SK-N-SH (cell line): Measurements from ENCODE around the gene NRIP3. TPM values are rescaled to one million over a fixed set of nuclear protein-coding genes. Genes with fewer than 3 reads are reported as not detected.

Source experiments
- CTCF ChIA-PET: fragments of 300-600, 350-600 bp; formaldehyde crosslinking; extraction: SDS; loops from one replicate; lab custom pipeline; 2021; lab: Yijun Ruan, JAX
- POLR2A ChIA-PET: fragments of 350-600 bp; sonication (Branson Sonifier 250); formaldehyde crosslinking; extraction: SDS; loops from one replicate; lab custom pipeline; 2020; ENCODE audit warnings: antibody characterized with exemption, inconsistent platforms; lab: Yijun Ruan, JAX
- DNase-seq: peaks from one replicate; pipeline ENCODE4 v3.0.0; 2012
- H2AFZ ChIP-seq: fragments of 200-600 bp; sonication (generic); 2 replicates; pipeline ENCODE4 v1.8.1; 2016; ENCODE audit warnings: antibody characterized with exemption, mild to moderate bottlenecking, low read depth
- H3F3A ChIP-seq: fragments of 200-600 bp; sonication (generic); replicated peaks from 2 replicates; pipeline ENCODE3; 2016; ENCODE audit warnings: antibody characterized with exemption, mild to moderate bottlenecking; ENCODE audit not compliant: insufficient read depth
- H3K27ac ChIP-seq, 2 experiments: fragments of 200-500 bp in 1 of 2; fragments of 200-600 bp in 1 of 2; sonication (Bioruptor generic) in 1 of 2; sonication (generic), shearing (Covaris generic) in 1 of 2; 2 replicates each; pipeline versions ENCODE4 v1.5.1 to v1.6.1; 2014 to 2016; ENCODE audit warnings: low read depth in 2 of 2, inconsistent platforms in 1 of 2, low read length in 1 of 2, mild to moderate bottlenecking in 1 of 2, mixed read lengths in 1 of 2
- H3K27me3 ChIP-seq: fragments of 200-600 bp; sonication (generic), shearing (Covaris generic); 2 replicates; pipeline ENCODE4 v1.6.1; 2016; ENCODE audit warnings: mixed run types; ENCODE audit not compliant: insufficient read depth
- H3K36me3 ChIP-seq, 2 experiments: fragments of 200-500 bp in 1 of 2; fragments of 200-600 bp in 1 of 2; sonication (Bioruptor generic) in 1 of 2; sonication (generic) in 1 of 2; replicated peaks in 1 of 2; 2 replicates each; pipeline versions ENCODE3 to v1.5.1; 2014 to 2016; ENCODE audit warnings: low read length in 1 of 2, mild to moderate bottlenecking in 1 of 2; ENCODE audit not compliant: insufficient read depth in 2 of 2, control insufficient read depth in 1 of 2
- H3K4me1 ChIP-seq, 2 experiments: fragments of 200-500 bp in 1 of 2; fragments of 200-600 bp in 1 of 2; sonication (Bioruptor generic) in 1 of 2; sonication (generic), shearing (Covaris generic) in 1 of 2; 2 replicates each; pipeline versions ENCODE4 v1.5.1 to v1.6.1; 2014 to 2016; ENCODE audit warnings: low read depth in 1 of 2, low read length in 1 of 2, mixed run types in 1 of 2; ENCODE audit not compliant: insufficient read depth in 2 of 2, control insufficient read depth in 1 of 2
- H3K4me2 ChIP-seq: fragments of 200-600 bp; sonication (generic), shearing (Covaris generic); 2 replicates; pipeline ENCODE4 v1.6.1; 2017; ENCODE audit warnings: mixed run types
- H3K4me3 ChIP-seq, 2 experiments: fragments of 200-500 bp in 1 of 2; fragments of 200-600 bp in 1 of 2; sonication (Bioruptor generic) in 1 of 2; sonication (generic), shearing (Covaris generic) in 1 of 2; 2 replicates each; pipeline versions ENCODE4 v1.5.1 to v1.8.1; 2014 to 2016; ENCODE audit warnings: low read depth in 2 of 2, inconsistent platforms in 1 of 2, low read length in 1 of 2, mild to moderate bottlenecking in 1 of 2, mixed read lengths in 1 of 2, moderate library complexity in 1 of 2
- H3K79me2 ChIP-seq: fragments of 200-600 bp; sonication (generic); 2 replicates; pipeline ENCODE4 v1.8.1; 2017; ENCODE audit warnings: mild to moderate bottlenecking; ENCODE audit not compliant: insufficient read depth
- H3K9ac ChIP-seq: fragments of 200-600 bp; sonication (generic); 2 replicates; pipeline ENCODE4 v1.6.1; 2017; ENCODE audit warnings: mixed run types
- H3K9me2 ChIP-seq: fragments of 200-600 bp; sonication (generic); 2 replicates; pipeline ENCODE4 v1.6.1; 2017; ENCODE audit warnings: mixed run types
- H3K9me3 ChIP-seq: fragments of 200-600 bp; sonication (generic); 2 replicates; pipeline ENCODE4 v1.6.1; 2017; ENCODE audit warnings: mixed run types, mild to moderate bottlenecking, moderate library complexity
- H4K20me1 ChIP-seq: fragments of 200-600 bp; sonication (generic); 2 replicates; pipeline ENCODE4 v1.6.1; 2017; ENCODE audit warnings: mild to moderate bottlenecking, mixed run types; ENCODE audit not compliant: insufficient read depth
- CHD2 ChIP-seq: fragments of 150-350 bp; IDR thresholded peaks from 2 replicates; pipeline ENCODE4 v1.6.1; 2018; ENCODE audit warnings: low read length; ENCODE audit not compliant: partially characterized antibody
- ELF1 ChIP-seq: IDR thresholded peaks from 2 replicates; pipeline ENCODE4 v1.4.0; 2012
- EP300 ChIP-seq, 2 experiments: IDR thresholded peaks; 2 replicates each; pipeline versions ENCODE4 v1.4.0 to v1.6.1; 2012; ENCODE audit warnings: borderline replicate concordance in 1 of 2, low read depth in 1 of 2, low read length in 1 of 2
- EZH2phosphoT487 ChIP-seq: fragments of 200-600 bp; sonication (generic); IDR thresholded peaks from 2 replicates; pipeline ENCODE4 v1.6.1; 2017; ENCODE audit warnings: low read depth, mixed run types, mild to moderate bottlenecking, antibody characterized with exemption, moderate library complexity, borderline replicate concordance
- FOSL2 ChIP-seq: IDR thresholded peaks from 2 replicates; pipeline ENCODE4 v1.4.0; 2012; ENCODE audit warnings: low read depth, mild to moderate bottlenecking, moderate library complexity, borderline replicate concordance
- FOXJ3 ChIP-seq: sonication (generic); formaldehyde crosslinking; IDR thresholded peaks from 2 replicates; pipeline ENCODE4 v1.5.1; 2020; ENCODE audit warnings: mild to moderate bottlenecking, missing genetic modification reagents
- FOXM1 ChIP-seq: IDR thresholded peaks from 2 replicates; pipeline ENCODE4 v1.4.0; 2012; ENCODE audit warnings: low read depth, mild to moderate bottlenecking
- MEF2A ChIP-seq: IDR thresholded peaks from 2 replicates; pipeline ENCODE4 v1.4.0; 2012; ENCODE audit warnings: low read depth, borderline replicate concordance
- MXI1 ChIP-seq: IDR thresholded peaks from 2 replicates; pipeline ENCODE4 v1.6.1; 2012; ENCODE audit warnings: mild to moderate bottlenecking, low read depth, low read length, improper control_type of control experiment
- RAD21 ChIP-seq: IDR thresholded peaks from 2 replicates; pipeline ENCODE4 v1.6.1; 2012; ENCODE audit warnings: mild to moderate bottlenecking, low read length
- RXRA ChIP-seq: IDR thresholded peaks from 2 replicates; pipeline ENCODE4 v1.4.0; 2012; ENCODE audit warnings: low read depth, mild to moderate bottlenecking, borderline replicate concordance
- SIN3A ChIP-seq: IDR thresholded peaks from 2 replicates; pipeline ENCODE4 v1.6.1; 2012; ENCODE audit warnings: low read depth, mild to moderate bottlenecking, low read length, moderate library complexity, borderline replicate concordance
- SMC3 ChIP-seq: IDR thresholded peaks from 2 replicates; pipeline ENCODE4 v1.6.1; 2012; ENCODE audit warnings: low read depth, low read length, improper control_type of control experiment
- TCF12 ChIP-seq: IDR thresholded peaks from 2 replicates; pipeline ENCODE4 v1.4.0; 2012
- YY1 ChIP-seq: IDR thresholded peaks from 2 replicates; pipeline ENCODE4 v1.4.0; 2012; ENCODE audit warnings: low read depth, mild to moderate bottlenecking
- WGBS: methylation state at CpG from one replicate; pipeline ENCODE4 v1.1.6; 2017; ENCODE audit warnings: low lambda C conversion rate; 5-methylcytosine and 5-hydroxymethylcytosine counted together
- polyA plus RNA-seq, 3 experiments: library from polyadenylated mRNA; depleted of rRNA; stranded (reverse); fragments of >200 nt; gene quantifications; 2 replicates each; pipeline ENCODE4 v1.2.3, GENCODE V29; 2012
- TF ChIP-seq, protein P1 (sequence below): IDR thresholded peaks from 2 replicates; pipeline ENCODE4; 2012
- TF ChIP-seq, protein P2 (sequence below): IDR thresholded peaks from 2 replicates; pipeline ENCODE4 v1.4.0; 2012; ENCODE audit warnings: low read depth
- TF ChIP-seq, protein P3 (sequence below): fragments of 200-600 bp; sonication (generic); IDR thresholded peaks from 2 replicates; pipeline ENCODE4 v1.6.1; 2017; ENCODE audit warnings: antibody characterized with exemption, mild to moderate bottlenecking, moderate library complexity

Gene NRIP3
- polyA plus RNA-seq, 1 of the 3 experiments (the other 2 are of a cell fraction) = 2.1 TPM

DNA sequence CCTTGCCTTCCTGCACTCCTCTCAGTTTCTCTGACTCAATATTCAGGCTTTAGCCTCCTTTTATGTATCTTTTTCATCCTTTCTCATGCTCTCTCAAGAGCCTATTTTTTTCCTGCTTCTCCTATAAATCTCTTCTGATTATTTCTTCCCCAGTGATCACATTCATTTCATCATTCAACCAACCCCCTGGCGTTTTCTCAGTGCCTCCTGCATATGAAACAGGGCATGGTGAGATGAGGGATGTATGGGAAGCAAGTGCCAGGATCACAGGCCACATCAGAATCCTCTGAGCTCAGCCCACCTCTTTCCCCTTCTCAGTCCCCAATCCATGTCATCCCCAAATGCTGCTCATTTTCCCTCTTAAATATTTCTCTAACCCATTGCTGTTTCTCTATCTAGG lies 38.7 kb upstream of the NRIP3 start (continued):
- TF ChIP-seq, protein P1, sequence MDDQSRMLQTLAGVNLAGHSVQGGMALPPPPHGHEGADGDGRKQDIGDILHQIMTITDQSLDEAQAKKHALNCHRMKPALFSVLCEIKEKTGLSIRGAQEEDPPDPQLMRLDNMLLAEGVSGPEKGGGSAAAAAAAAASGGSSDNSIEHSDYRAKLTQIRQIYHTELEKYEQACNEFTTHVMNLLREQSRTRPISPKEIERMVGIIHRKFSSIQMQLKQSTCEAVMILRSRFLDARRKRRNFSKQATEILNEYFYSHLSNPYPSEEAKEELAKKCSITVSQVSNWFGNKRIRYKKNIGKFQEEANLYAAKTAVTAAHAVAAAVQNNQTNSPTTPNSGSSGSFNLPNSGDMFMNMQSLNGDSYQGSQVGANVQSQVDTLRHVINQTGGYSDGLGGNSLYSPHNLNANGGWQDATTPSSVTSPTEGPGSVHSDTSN = no peak

DNA sequence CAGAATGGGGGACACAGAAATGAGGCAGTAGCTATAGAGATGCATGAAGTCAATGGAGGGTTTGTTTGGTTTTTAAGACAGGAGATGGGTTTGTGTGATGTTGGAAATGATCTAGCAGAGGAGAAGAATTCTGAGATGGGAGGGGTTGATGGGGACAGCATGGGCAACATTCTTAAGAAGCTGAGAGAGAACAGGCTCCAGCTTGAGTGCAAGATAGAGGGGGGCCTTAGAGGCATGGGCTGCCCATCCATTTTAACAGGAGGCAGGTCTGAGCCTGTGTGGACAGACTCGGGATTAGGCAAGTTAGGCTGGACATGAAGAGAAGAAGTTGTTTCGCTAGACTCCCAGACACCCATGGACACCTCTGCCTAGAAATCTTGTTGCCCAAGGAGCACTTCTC lies 37.9 kb upstream of the NRIP3 start:
- Histone ChIP-seq H2AFZ (no peak overlapping the region), H3K27me3 (no peaks in the 10 kb centered on the region), H3K27ac (no peak overlapping the region), H3K9ac (no peak overlapping the region), H3K79me2 (no peaks in the 10 kb centered on the region), H3K4me3 (no peak overlapping the region), H3K36me3 (no peaks in the 10 kb centered on the region), H4K20me1 (no peaks in the 10 kb centered on the region), H3F3A (no peaks in the 10 kb centered on the region), H3K4me1 (no peaks in the 10 kb centered on the region), H3K9me2 (no peaks in the 10 kb centered on the region), H3K9me3 (no peaks in the 10 kb centered on the region), H3K4me2 (no peak overlapping the region)
- TF ChIP-seq FOSL2 (no peak), TCF12 (no peak), ELF1 (no peak), RAD21 (no peak), MXI1 (no peak), FOXM1 (no peak)
- no peak for DNase-seq
- CTCF ChIA-PET = no interaction called here
- 60% methylated on average over 1 of the region's 2 CpGs for WGBS
- POLR2A ChIA-PET = no interaction called here

DNA sequence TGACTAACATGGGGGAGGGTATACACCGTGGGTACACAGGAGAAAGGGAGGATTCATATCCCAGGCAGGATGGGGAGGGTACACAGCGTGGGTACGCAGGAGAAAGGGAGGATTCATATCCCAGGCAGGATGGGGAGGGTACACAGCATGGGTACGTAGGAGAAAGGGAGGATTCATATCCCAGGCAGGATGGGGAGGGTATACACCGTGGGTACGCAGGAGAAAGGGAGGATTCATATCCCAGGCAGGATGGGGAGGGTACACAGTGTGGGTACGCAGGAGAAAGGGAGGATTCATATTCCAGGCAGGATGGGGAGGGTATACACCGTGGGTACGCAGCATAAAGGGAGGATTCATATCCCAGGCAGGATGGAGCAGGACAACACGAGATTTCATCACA lies 36.6 kb upstream of the NRIP3 start:
- no peak overlapping the region for H2AFZ ChIP-seq
- no peaks in the 10 kb centered on the region for H4K20me1 ChIP-seq
- no peak overlapping the region for H3K9ac ChIP-seq
- no peaks in the 10 kb centered on the region for H3K27me3 ChIP-seq
- CTCF ChIA-PET = no interaction called here
- H3K9me3 ChIP-seq = no peaks in the 10 kb centered on the region
- no peak for TF ChIP-seq EZH2phosphoT487
- no peak for TF ChIP-seq SIN3A
- no peak for TF ChIP-seq SMC3
- TF ChIP-seq, protein P1 = no peak
- no peak for TF ChIP-seq MEF2A
- TF ChIP-seq, protein P2, sequence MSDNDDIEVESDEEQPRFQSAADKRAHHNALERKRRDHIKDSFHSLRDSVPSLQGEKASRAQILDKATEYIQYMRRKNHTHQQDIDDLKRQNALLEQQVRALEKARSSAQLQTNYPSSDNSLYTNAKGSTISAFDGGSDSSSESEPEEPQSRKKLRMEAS = no peak
- no peak for TF ChIP-seq RXRA
- TF ChIP-seq ELF1 = no peak
- TF ChIP-seq YY1 = no peak
- TF ChIP-seq EP300 (IDR thresholded peaks at IDR 0.05; ENCODE audit: borderline replicate concordance in 1 of 2, low read depth in 1 of 2, low read length in 1 of 2) = no peak
- TF ChIP-seq CHD2 = no peak
- no peak for TF ChIP-seq MXI1
- no peak for TF ChIP-seq TCF12
- no peak for TF ChIP-seq FOXJ3 (CRISPR knock-in tag)
- TF ChIP-seq, protein P3, sequence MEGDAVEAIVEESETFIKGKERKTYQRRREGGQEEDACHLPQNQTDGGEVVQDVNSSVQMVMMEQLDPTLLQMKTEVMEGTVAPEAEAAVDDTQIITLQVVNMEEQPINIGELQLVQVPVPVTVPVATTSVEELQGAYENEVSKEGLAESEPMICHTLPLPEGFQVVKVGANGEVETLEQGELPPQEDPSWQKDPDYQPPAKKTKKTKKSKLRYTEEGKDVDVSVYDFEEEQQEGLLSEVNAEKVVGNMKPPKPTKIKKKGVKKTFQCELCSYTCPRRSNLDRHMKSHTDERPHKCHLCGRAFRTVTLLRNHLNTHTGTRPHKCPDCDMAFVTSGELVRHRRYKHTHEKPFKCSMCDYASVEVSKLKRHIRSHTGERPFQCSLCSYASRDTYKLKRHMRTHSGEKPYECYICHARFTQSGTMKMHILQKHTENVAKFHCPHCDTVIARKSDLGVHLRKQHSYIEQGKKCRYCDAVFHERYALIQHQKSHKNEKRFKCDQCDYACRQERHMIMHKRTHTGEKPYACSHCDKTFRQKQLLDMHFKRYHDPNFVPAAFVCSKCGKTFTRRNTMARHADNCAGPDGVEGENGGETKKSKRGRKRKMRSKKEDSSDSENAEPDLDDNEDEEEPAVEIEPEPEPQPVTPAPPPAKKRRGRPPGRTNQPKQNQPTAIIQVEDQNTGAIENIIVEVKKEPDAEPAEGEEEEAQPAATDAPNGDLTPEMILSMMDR = no peak
- WGBS = 61% methylated on average over 10 of the region's 10 CpGs
- no peaks in the 10 kb centered on the region for H3K9me2 ChIP-seq
- H3F3A ChIP-seq = no peaks in the 10 kb centered on the region
- no peak overlapping the region for H3K4me2 ChIP-seq
- no peaks in the 10 kb centered on the region for H3K79me2 ChIP-seq
- DNase-seq = no peak
- H3K36me3 ChIP-seq = no peaks in the 10 kb centered on the region
- no peak overlapping the region for H3K27ac ChIP-seq
- no peaks in the 10 kb centered on the region for H3K4me1 ChIP-seq
- POLR2A ChIA-PET = no interaction called here
- no peak overlapping the region for H3K4me3 ChIP-seq
